DND-41 (cell line): ENCODE data around the gene PYGO2.

ENCODE experiments used
- CTCF ChIP-seq: IDR thresholded peaks from 2 replicates; pipeline ENCODE4 v1.5.1; 2012; ENCODE audit warnings: borderline replicate concordance, low read length, moderate library complexity, mild to moderate bottlenecking; ENCODE audit not compliant: poor library complexity, severe bottlenecking; ENCODE audit errors: extremely low read depth
- EZH2 ChIP-seq: IDR thresholded peaks from 3 replicates; pipeline ENCODE4 v1.6.1; 2012; ENCODE audit warnings: borderline replicate concordance, low read depth, mild to moderate bottlenecking, moderate library complexity, low read length, inconsistent platforms; ENCODE audit not compliant: severe bottlenecking

- TF ChIP-seq CTCF, result no peak
- no peak for TF ChIP-seq EZH2
Observed at GRCh38 chr1:154940213-154940560, 21.4 kb downstream of the PYGO2 start.
